ENCODE results near the gene CHST12. TPM values are rescaled to one million over a fixed set of nuclear protein-coding genes. Genes with fewer than 3 reads are reported as not detected.
A peak's percentile ranks its signal among the peaks of the same experiment; 100 is the strongest.

Gene CHST12
- total and polyA plus RNA-seq, 2 of the 4 experiments (the other 2 are of a cell fraction): 3.8 to 27.0 TPM

- no peak overlapping the region for H2BK20ac ChIP-seq (ENCODE audit: low read depth, low read length)
- H4K5ac ChIP-seq (ENCODE audit: low read depth, low read length): no peak overlapping the region
- H2BK15ac ChIP-seq (ENCODE audit: low read depth, low read length): no peak overlapping the region
- BruUV-seq (replicated peaks): no TSS peak
- TF ChIP-seq MAZ (IDR thresholded peaks at IDR 0.05; ENCODE audit: borderline replicate concordance, low read depth, low read length): no peak
- no peak for TF ChIP-seq RAD21 (IDR thresholded peaks at IDR 0.05; ENCODE audit: low read length)
- TF ChIP-seq MAFK (IDR thresholded peaks at IDR 0.05; ENCODE audit: low read depth, low read length): no peak
- no peak for TF ChIP-seq ELK1 (IDR thresholded peaks at IDR 0.05; ENCODE audit: borderline replicate concordance, low read depth, low read length)
- no peak for TF ChIP-seq MXI1 (IDR thresholded peaks at IDR 0.05; ENCODE audit: borderline replicate concordance, low read depth, low read length)
- TF ChIP-seq USF2 (IDR thresholded peaks at IDR 0.05; ENCODE audit: low read depth, low read length): no peak
- TF ChIP-seq CEBPB (IDR thresholded peaks at IDR 0.05; ENCODE audit: low read depth, low read length): no peak
- ATAC-seq (ENCODE audit: low read depth): no peak
- no peak overlapping the region for H3K9ac ChIP-seq (ENCODE audit: low read depth, low read length)
- ChIA-PET POLR2A (ENCODE audit: unreplicated experiment) (no interaction called here), CTCF (interaction anchor here (0.6 kb wide), 1 partner anchor 13 kb away, joined by 3 read pairs; no protein-coding TSS in a partner anchor)
- WGBS, 2 experiments (ENCODE audit: extremely low coverage in 2 of 2, insufficient read length in 1 of 2): 97% methylated on average over 7 of the region's 21 CpGs; no CpG with 5 or more reads in 1 of the 2 experiments
- H2BK120ac ChIP-seq (ENCODE audit: low read depth, low read length): no peak overlapping the region
- H3K9me1 ChIP-seq (ENCODE audit: insufficient read depth, low read length): no peaks in the 10 kb centered on the region
- 0 out of 2 replicates have a peak, but pooled peaks cover 1% of the 10 kb centered on the region for H3K36me3 ChIP-seq (ENCODE audit: control insufficient read depth, insufficient read depth, low read length)
- H4K8ac ChIP-seq (ENCODE audit: low read depth in 2 of 2, low read length in 2 of 2): no peak overlapping the region
- H3K23ac ChIP-seq (ENCODE audit: low read depth, low read length): no peak overlapping the region
- no peak overlapping the region for H2BK5ac ChIP-seq (ENCODE audit: low read depth, low read length, poor library complexity, severe bottlenecking)
- H3K4me3 ChIP-seq (ENCODE audit: insufficient read depth, low read depth, low read length): no peak overlapping the region
- no peak overlapping the region for H3K14ac ChIP-seq (replicated peaks; ENCODE audit: low read depth, low read length)
- H3K4me1 ChIP-seq (ENCODE audit: control insufficient read depth, insufficient read depth, low read length): no peaks in the 10 kb centered on the region; the same call in 1 of the 2 replicates
- no peaks in the 10 kb centered on the region for H3K79me1 ChIP-seq (ENCODE audit: low read depth in 1 of 2, low read length in 2 of 2)
- no peak for DNase-seq
- no peaks in the 10 kb centered on the region for H4K20me1 ChIP-seq (ENCODE audit: insufficient read depth, low read length)
- peak overlapping the region; percentile 51 for H2AFZ ChIP-seq (replicated peaks; ENCODE audit: low read length, poor library complexity)
- no peak overlapping the region for H3K18ac ChIP-seq (ENCODE audit: low read depth, low read length)
- H3K4me2 ChIP-seq (ENCODE audit: low read depth, low read length): no peak overlapping the region
- H2AK9ac ChIP-seq (replicated peaks; ENCODE audit: low read depth, low read length, poor library complexity): peak overlapping the region; percentile 55
- no peaks in the 10 kb centered on the region for H3K9me3 ChIP-seq (ENCODE audit: control insufficient read depth, insufficient read depth, low read length)
- dilution Hi-C loops (cut with HindIII; ENCODE audit: low sequenced_read_pairs, unreplicated experiment) (no loop called here), intact Hi-C loops (cut with micrococcal nuclease) (no loop called here), in situ Hi-C loops (cut with MboI; ENCODE audit: low sequenced_read_pairs) (no loop called here)
- no peaks in the 10 kb centered on the region for H3K27me3 ChIP-seq (ENCODE audit: control insufficient read depth, insufficient read depth, low read length)
- no peak overlapping the region for H3K27ac ChIP-seq (ENCODE audit: insufficient read depth, low read length)
- H3K56ac ChIP-seq (ENCODE audit: extremely low read depth, insufficient read depth, low read length): no peak overlapping the region
- H4K91ac ChIP-seq (ENCODE audit: insufficient read depth, low read depth, low read length): no peak overlapping the region
- H3K4ac ChIP-seq (ENCODE audit: low read depth, low read length): no peak overlapping the region
- no peak overlapping the region for H2AK5ac ChIP-seq (ENCODE audit: low read depth, low read length)
Measured at GRCh38 chr7:2445898-2446555, 42.6 kb downstream of the CHST12 start.

Measured in IMR-90 (cell line).